HG02970 (cell line): Measurements from ENCODE around the gene RAI2.
A peak's percentile ranks its signal among the peaks of the same experiment; 100 is the strongest.
"Not testable (repeated sequence)": the region's sequence is repeated elsewhere in the genome, so short reads cannot be mapped to it uniquely, and the experiment has no call there.

Experiments used
- ATAC-seq: cut with Tn5 transposase; IDR thresholded peaks from one replicate; pipeline ENCODE4 v1.9.1; 2021; ENCODE audit warnings: mild to moderate bottlenecking, moderate library complexity, moderate number of reproducible peaks; ENCODE audit not compliant: unreplicated experiment, low FRiP score

RAI2 gene

GRCh38 chrX:17788439-17788838, 72.7 kb downstream of the RAI2 start:
- ATAC-seq, result no peak

- no peak for ATAC-seq
Measured at GRCh38 chrX:17787557-17787956, 73.5 kb downstream of the RAI2 start.

- not testable (repeated sequence) for ATAC-seq
Measured at GRCh38 chrX:17786554-17787347, 74.3 kb downstream of the RAI2 start.

GRCh38 chrX:17779434-17779833, 81.7 kb downstream of the RAI2 start:
- no peak for ATAC-seq

- ATAC-seq, result no peak
Measured at GRCh38 chrX:17778997-17779396, 82.1 kb downstream of the RAI2 start.

DNA sequence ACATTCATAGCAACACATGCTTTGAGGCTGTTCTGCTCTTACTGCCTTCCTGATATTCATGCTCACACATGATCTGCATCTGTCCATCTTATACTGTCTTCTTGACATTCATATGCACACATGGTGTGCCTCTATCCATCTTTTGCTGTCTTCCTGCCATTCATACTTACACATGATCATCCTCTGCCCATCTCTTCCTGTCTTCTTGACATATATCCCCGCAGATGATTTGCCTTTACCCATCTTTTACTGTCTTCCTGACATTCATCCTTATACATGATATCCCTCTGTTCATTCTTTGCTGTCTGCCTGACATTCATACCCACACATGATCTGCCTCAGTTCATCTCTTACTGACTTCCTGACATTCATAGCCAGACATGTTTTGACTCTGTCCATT, 87.0 kb downstream of the RAI2 start:
- ATAC-seq, result no peak

GRCh38 chrX:17773221-17773876, 87.7 kb downstream of the RAI2 start:
- no peak for ATAC-seq

DNA sequence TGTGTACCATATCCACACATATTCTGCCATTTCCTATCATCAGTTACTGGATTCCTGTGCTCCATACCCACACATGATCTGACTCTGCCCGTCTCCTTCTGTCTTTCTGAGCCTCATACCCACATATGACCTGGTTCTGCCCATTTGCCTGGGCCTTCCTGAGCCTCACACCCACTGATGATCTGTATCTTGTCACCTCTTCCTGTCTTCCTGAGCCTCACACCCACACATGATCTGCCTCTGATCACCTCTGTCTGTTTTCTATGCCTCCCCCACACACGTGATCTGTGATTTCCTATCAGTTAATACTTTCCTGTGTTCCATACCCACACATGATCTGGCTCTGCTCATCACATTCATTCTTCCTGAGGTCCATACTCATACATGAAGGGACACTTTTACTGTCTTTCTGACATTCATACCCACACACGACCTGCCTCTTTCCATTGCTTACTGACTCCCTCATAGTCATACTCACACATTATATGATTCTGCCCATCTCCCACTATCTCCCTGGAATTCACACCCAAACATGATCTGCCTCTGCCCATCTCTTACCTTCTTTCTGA, 91.3 kb downstream of the RAI2 start:
- no peak for ATAC-seq

DNA sequence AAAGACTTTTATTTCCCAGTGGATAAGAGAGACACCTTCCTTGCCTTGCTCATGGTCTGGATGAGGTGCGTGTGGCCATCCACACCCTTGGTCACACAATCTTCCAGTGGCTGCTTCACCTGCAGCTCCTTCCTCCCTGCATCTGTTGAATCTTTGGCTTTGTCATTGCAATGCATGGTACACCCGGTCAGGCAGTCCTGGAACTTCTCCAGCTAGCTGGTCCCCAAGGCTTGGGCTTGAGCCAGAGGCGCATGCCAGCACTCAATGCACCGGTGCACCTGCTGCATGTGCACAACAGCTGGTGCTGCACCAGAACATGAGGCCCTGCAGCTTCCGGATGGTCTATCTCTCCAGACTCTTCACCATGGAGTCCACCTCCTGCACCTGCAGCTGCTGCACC, 92.1 kb downstream of the RAI2 start:
- no peak for ATAC-seq

- no peak for ATAC-seq
Measured at GRCh38 chrX:17767734-17768133, 93.4 kb downstream of the RAI2 start.

- ATAC-seq, result no peak
Measured at GRCh38 chrX:17759990-17760389, 101.1 kb downstream of the RAI2 start.

- peak; percentile 64 for ATAC-seq
Measured at GRCh38 chrX:17758382-17758781, 102.7 kb downstream of the RAI2 start.

DNA sequence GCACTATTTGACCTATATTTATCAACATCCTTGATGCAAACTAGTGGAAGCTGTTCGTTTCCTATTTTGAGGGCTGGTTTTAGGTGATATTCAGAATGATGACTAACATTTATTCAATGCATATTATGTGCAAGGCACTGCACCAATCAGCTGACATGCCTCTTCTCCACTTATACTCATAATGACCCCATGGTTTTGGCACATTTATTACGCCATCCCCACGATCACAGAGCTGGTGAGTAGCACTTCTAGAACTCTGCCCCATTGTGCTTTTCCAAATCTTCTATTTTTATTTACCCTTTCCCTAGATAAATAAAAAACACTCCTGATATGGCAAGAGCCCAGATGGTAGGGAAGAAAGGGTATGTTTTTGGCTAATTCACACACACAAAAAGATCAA, 110.7 kb downstream of the RAI2 start:
- no peak for ATAC-seq
